Left renal cortex interstitium (tissue), 4 donors: ENCODE data around the gene PTTG1IP. TPM values are rescaled to one million over a fixed set of nuclear protein-coding genes. Genes with fewer than 3 reads are reported as not detected.

Experiments
- DNase-seq, 4 donors: peaks; one replicate each; pipeline ENCODE4 v3.0.0-alpha.2; 2013; ENCODE audit warnings: low read depth in 4 of 4, low spot score in 2 of 4, missing footprints in 1 of 4
- polyA plus RNA-seq, 4 donors: library from polyadenylated mRNA; unstranded; fragments of 120-200 nt; gene quantifications; one replicate each; pipeline ENCODE4 v1.2.1, GENCODE V29; 2013; ENCODE audit not compliant: insufficient read length in 4 of 4

PTTG1IP gene
- polyA plus RNA-seq, 4 donors: 260 to 303 (median 301) TPM

DNA sequence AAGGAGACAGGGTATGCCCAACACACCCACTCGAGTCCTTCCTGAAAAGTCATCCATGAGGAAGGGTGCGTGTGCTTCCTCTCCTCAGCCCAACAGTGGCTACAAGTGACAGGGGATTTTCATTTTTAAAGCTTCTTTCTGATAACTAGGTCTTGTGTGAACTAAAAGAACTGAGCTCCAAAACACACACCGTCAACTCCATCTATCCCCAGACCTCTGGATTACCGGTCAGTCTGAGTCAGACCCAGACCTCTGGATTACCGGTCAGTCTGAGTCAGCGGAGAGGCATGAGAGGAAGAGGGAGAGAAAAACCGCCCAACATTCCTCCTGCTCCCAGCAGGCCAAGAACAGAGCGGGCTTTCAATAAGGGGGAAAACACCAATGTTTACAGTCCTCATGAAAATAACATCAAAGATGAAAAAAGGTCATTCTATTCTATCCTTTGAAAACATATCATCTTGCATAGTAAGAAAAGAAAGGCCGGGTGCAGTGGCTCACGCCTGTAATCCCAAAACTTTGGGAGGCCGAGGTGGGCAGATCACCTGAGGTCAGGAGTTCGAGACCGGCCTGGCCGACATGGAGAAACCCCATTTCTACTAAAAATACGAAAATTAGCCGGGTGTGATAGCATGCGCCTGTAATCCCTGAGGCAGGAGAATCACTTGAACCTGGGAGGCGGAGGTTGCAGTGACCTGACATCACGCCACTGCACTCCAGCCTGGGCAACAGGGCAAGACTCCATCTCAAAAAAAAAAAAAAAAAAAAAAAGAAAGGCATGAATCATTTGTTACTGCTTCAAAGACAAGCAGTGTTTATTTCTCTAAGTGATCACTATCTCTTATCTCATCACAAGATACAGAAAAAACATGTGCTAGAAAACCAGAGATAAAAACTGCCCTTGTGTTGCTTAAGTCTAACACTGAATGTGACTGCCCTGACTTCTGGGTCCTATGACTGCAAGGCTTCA lies 3.4 kb downstream of the PTTG1IP start:
- DNase-seq: no peak

DNA sequence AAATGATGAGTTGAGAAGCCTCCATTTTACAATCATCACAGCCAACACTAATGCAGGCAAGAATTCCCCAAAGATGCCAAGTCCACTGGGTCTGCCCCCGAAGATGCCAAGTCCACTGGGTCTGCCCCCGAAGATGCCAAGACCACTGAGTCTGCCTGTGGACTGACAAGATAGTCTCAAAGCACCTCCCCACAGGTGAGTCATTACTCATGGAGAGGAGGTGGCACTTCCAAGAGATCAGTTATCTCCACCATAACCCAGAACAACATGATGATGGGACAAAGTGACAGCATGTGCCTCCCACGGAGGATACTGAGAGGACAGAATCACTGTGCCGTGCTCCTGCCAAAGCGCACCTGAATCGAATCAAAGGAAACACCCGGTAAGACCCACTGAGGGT lies 4.8 kb downstream of the PTTG1IP start:
- DNase-seq: no peak

DNA sequence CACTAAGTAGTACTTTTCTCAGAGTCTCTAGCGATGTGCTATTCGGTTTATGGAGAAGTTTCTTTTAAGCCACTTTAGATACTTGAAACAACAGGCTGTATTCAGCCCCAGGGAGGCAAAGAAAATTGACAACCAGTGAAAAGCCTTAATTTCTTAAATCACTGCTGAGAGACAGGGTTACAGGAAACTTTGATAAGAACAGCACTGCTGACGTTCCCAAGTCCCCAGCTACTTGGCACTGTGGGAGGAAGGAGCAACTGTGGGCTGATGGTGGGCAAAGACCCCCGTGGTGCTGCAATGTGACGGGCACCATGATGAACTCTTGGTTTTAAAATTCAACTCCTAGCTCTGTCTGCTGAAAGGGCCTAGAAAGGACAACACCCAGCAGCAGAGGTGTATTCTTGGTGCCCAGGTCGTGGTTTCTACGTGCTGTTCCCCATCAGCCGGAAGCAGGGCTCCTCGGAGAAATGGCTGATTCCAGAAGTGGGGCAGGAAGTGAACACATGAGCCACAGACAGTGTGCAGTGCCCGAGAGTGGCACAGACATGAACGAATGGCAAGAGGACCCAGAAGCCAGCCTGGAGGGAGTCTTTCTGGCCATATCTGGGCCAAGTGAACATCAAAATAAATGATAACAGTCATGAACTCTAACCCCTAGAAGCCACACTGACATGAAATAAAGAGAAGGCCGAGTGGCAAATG lies 5.3 kb downstream of the PTTG1IP start:
- no peak for DNase-seq

DNA sequence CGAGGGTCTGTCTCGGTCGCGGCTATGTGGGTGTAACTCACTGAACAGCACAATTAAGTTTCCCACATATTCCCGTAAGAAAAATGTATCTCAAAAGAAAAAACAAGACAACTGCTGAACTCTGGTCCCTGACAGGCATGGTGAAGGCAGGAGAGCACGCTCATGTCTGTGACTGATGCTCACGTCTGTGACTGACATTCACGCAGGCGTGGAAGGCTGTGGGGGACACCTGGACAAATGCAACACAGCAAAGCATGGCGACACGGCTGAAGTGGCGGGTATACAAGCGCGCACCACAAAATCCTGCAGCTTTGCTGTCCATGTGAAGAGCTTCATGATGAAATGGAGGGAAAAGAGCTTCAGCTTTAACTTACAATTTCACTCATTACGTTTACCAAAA lies 6.0 kb downstream of the PTTG1IP start:
- DNase-seq: no peak

DNA sequence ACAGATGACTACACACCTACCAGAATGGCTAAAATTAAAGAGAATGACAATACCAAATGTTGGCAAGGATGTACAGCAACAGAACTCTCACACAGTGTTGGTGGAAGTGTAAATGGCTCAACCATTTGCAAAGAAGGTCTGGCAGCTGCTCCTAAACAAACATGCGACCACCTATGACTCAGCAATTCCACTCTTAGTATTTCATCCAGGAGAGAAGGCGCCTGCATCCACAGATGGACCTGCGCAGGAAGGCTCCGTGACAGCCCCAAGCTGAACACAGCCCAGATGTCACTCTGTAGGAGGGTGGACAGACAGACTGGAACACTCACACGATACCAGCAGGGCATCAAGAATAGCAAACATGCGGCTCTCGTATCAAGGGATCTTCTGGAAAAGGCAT lies 6.7 kb downstream of the PTTG1IP start:
- no peak for DNase-seq

DNA sequence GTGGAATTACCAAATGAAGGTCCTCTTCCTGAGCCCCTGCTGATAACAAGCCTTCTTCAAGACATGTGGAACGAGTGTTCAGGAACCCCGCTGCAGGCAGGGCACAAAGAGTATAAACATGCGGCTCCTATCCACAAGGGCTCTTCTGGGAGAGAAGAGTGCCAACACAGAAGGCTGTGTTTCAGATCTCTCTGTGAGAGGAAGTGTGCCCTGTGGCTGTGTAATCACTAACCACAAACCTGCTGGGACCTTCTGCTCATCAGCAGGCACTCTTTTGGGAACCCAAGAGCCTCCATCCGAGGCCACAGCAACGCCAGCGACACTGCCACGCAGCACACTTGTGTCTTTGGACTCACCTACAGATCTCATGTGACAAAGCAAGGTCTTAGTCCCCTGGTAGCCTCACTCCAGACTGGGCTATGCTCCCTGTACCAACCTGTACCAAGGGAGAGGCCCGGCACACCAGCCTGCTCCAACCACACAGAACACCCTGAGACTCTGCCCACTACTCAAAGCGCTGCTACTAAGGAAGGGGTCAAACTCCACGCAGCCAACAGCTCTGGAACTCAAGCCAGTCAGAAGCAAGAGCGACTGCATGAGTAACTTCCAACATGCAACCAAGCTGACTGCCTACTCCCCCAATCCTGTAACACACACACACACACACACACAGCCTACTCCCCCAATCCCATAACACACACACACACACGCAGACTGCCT lies 7.8 kb downstream of the PTTG1IP start:
- DNase-seq: no peak

DNA sequence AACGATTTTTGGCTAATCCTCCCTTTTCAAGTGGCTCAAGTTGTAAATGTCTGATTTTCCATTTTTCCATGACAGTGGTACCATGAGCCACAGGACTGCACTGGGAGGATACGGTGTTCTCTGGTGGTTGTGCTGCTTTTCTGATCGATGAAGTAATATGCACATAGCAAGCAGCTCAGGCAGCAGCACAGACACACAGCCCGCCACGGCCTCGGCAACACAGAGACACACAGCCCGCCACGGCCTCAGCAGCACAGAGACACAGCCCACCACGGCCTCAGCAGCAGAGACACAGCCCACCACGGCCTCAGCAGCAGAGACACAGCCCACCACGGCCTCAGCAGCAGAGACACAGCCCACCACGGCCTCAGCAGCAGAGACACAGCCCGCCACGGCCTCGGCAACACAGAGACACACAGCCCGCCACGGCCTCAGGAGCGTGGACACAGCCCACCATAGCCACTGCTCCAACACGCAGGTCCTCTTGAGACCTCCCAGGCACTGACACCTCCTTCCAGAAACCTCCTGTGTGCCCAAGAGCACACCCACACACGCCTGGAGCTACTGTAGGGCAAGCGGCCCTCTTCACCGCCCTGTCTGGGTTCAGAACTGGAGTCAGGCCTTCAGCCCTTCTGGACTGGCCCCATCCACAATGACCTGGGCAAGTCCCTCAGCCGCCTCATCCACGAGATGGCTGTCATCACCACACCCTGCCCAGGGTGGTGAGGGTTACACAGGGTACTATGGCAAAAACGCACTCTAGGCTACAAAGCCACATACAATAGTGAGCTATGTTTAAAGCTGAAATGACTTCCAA lies 10.4 kb downstream of the PTTG1IP start:
- DNase-seq: no peak

DNA sequence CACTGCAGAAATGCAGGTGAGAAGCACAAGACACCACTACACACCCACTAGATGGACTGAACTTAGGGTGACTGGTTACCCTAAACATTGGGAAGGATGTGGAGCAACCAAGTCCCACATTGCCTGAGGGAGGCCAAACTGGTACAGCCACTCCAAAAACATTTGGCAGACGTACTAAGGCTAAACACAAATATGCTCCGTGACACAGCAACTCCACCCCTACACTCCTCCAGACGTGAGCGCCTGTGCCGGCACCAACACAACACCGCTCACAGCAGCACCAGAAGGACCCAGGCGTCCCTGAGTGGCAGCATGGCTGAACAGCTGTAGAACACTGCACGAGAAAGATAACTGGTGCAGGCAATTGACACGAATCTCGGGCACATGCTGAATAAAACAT lies 14.7 kb downstream of the PTTG1IP start:
- no peak for DNase-seq

DNA sequence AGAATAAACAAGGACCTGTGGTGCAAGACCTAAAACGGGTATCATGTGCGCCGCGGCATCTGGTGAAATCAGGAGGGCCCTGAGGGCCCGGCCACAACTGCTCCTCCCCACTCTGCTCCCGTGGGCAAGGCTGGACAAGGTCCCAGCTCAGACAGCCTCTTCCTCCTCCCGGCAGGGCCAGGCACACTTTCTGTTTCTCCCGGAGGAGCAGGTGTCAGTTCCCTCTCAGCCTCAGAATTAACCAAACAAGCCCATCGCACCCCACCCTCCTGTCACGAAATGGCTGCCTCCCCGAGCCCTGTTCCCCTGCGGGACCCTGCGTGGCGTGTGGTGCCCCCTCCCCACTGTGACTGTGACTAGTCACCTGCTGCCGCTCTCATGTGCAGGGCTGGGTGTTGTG lies 15.2 kb downstream of the PTTG1IP start:
- DNase-seq: no peak

DNA sequence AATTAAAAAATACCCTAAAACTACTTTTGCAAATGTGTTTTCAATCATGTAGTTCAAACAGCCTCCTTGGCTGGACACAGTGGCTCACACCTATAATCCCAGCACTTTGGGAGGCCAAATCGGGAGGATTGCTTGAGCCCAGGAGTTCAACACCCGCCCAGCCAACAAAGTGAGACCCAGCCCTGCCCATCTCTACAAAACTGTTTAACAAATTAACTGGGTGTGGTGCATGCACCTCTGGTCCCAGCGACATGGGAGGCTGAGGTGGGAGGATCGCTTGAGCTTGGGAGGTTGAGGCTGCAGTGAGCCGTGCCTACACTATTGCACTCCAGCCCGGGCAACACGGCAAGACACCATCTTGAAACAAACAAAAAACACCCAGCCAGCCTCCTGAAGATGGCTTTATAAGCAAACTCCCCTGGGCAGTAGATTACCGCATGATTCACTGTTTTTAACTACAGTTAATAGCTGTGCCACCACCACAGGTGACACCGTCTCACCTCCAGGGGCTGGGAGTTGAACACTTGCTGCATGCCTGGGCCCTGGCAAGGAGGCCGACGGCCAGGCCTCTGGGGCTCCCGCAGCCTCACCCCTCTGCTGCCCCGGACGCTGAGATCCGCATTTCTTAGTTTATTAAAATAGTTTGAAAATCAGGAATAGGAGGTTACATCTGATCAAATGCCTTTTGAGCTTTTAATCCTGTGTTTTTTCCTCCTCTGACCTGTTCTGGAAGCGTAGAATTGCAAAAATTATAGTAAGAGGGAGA lies 16.2 kb downstream of the PTTG1IP start:
- DNase-seq: no peak

DNA sequence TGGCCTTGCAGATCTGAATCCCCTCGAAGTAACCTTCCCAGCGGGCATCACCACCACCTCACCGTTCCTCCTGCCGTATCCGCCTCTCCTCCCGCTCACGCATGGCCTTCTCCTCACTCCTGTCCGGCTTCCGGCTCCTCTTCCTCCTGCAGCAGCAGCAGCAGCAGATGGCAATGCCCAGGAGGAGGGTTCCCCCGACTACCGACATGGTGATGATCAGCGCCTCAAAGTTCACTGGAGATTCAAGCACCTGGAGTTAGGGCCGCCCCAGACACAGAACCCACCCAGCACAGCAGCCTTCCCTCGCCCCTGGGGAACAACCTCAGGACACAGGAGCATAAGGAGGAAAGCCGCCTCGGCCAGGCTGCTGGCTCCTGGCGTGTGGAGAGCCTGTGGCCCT lies 17.4 kb downstream of the PTTG1IP start:
- no peak for DNase-seq

DNA sequence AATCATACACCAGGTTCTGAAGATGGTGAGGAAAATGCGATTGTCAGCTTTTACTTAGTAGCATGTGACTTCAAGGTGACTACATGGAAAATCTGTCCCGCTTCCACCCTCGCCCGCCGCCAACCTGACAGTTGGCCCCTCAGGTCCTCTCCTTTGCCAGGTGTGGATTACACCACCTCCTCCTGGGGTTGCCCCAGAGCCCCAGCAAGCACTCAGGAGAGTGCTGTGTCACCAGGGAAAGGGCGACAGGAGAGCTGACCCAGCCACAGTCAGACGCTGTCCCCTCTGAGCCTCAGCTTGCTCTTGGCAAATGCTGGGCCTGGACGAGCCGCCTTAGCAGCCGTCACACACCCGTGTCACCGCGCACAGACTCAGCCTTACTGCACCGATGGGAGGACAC lies 17.9 kb downstream of the PTTG1IP start:
- DNase-seq: no peak

DNA sequence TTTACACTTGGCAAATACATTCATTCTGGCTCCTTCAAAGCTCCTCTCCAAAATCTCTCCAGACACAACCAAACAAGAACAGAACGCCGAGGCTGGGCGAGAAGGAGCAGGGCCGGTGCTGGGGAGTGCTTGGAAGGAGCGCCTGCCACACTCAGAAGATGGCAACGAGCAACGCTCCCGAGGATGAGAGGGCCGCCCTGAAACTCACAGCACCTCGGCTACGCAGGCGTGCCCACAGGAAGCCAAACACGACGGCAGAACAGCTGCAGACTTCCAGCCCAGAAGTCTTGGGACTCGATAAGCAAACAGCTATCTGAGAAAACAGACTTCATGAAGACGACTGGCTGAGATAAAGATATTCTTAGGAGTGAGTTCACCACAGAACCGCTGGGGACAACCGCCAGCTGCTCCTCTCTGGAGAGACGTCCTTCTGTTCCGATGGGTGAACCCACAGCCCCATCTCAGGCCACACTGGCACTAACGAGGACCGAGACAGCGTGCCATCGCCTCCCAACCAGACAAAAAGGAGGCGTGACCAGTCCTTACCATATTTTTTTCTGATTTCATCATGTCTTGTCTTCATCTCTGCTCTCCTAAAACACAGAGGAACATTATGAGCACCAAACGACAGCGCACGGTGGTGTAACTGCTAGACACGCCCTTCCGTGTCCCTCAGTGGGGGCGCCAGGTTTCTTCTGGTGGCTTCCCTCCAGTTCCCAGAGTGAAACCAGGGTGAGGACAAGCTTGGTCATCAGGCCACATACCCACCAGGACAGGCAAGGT lies 18.6 kb downstream of the PTTG1IP start:
- DNase-seq: no peak

DNA sequence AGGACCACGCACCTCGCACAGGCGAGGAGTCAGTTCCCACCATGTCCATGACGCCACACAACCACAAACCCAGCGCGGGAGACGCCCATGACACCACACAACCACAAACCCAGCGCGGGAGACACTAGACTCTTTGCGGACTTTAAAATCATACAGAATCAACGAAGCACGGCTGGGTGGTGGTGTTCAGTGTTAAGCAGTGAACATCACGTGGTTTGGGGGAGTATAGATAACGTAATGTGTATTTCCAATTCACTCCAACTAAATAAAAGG lies 19.2 kb downstream of the PTTG1IP start:
- DNase-seq: no peak

DNA sequence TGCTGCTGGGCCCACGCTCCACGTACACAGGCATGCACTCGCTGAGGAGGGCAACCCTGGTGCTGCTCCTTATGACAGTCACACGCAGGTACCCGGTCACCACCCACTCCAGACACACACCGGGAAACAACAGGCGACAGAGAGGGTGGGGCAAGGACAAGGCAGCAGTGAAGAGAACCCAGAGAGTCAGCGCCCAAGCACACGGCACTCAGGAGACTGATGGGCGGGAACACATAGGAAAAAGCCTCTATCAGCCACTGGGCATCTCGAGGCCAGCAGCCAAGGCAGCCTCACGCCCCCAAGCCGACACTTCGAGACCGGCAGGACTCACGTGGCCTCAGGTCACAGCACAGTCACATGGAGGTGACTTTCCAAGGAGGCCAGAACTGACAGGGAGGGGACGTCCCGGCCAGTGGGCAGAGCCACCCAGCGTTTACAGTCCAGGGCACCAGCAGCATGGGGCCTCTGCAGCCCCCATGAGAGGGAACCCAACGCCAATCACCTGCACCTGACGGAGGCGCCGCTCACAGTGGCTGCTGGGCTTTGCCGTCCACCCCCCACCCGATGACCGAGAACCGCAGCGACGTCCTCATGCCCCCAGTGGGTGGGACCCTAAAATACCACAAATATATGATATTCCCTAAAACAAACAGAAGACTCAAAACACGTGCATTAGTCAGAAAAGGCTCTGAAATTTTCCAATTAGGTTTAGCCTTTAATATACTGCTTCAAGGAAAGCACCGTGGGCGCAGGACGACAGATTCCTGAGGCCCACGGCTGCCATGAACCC lies 19.7 kb downstream of the PTTG1IP start:
- no peak for DNase-seq

DNA sequence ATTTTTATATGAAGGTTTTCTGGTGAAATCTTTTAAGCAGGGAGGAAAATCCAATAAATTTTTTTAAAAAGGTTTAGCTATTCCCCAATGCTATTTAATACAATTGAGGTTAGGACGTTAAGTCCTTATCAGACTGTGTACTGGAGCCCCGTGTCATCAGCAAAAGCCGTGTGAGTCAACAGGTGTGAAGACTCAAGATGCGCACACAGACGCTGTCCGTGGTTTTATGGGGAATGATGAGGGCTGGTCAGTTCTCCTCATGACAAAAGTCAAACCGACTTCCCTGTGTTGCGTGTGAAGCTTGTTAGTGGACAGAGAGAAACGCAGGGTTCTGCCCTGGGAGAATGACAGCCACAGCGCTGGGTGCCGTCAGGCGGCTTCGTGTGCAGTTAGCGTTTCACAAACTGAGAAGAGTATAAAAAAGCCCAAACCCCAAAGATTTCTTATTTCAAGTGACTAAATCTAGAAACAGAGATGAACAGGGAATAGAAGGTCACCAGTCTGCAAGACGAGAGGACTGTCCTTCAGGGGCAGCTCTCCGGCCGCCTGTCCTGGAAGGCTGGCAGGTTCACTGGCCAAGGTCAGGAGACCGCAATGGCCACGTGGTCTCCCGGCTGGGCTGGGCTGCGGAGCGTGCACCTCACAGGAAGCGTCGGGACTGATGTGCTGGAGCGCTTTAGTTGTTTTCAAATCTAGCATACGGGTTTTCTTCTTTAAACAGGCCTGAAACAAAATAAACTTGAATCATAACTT lies 22.4 kb downstream of the PTTG1IP start:
- no peak for DNase-seq

DNA sequence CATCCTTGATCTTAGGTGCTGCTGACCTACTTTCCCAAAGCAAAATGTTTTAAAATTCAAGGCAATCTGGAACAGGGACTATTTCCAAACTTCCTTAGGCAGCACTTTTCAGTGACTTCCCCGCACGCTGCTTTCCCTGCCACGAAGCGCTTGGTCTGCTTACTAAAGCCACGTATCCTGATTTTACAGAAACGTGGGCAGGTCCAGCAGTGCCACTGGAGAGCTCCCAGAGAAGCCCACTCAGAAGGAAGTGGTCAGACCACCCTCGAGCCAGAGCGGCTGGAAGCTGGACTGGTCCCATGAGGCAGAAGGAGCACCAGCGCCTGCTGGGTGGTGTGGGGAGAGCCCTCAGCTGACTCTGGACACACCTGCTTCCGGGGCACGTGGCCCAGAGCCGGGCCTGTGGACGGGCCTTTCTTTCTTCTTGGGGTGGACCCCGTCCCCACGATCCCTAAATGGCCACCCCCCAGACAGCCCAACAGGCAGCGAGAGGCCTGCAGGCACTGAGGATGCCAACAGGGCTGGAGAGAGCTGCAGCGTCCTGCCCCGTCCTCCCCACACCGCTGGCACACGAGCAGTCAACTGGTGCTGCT lies 23.2 kb downstream of the PTTG1IP start:
- DNase-seq: no peak
